Measurements from ENCODE around the gene ADGRF4.

Gene ADGRF4

GRCh38 chr6:47687432-47687831 lies 10.9 kb upstream of the ADGRF4 start:
- H3K27me3 ChIP-seq, result no peaks in the 10 kb centered on the region
- no peaks in the 10 kb centered on the region for H3K4me1 ChIP-seq
- H3K4me3 ChIP-seq, result no peak overlapping the region
- no peak overlapping the region for H3K27ac ChIP-seq
- no peak for DNase-seq
- intact Hi-C loops (cut with DNase I; ENCODE audit: low total_unique reads), result no loop called here
- H3K36me3 ChIP-seq, result no peaks in the 10 kb centered on the region
- H3K9me3 ChIP-seq, result no peaks in the 10 kb centered on the region
- TF ChIP-seq CTCF (IDR thresholded peaks at IDR 0.05), result no peak

- intact Hi-C loops (cut with DNase I; ENCODE audit: low total_unique reads), result no loop called here
- H3K27me3 ChIP-seq, result no peaks in the 10 kb centered on the region
- H3K4me3 ChIP-seq, result no peak overlapping the region
- TF ChIP-seq CTCF (IDR thresholded peaks at IDR 0.05), result no peak
- no peaks in the 10 kb centered on the region for H3K4me1 ChIP-seq
- no peaks in the 10 kb centered on the region for H3K36me3 ChIP-seq
- H3K9me3 ChIP-seq, result no peaks in the 10 kb centered on the region
- DNase-seq, result no peak
- H3K27ac ChIP-seq, result no peak overlapping the region
Measured at GRCh38 chr6:47690214-47690613, 8.2 kb upstream of the ADGRF4 start.

GRCh38 chr6:47690791-47691190 lies 7.6 kb upstream of the ADGRF4 start:
- DNase-seq, result no peak
- H3K27ac ChIP-seq, result no peak overlapping the region
- intact Hi-C loops (cut with DNase I; ENCODE audit: low total_unique reads), result no loop called here
- H3K27me3 ChIP-seq, result no peaks in the 10 kb centered on the region
- H3K9me3 ChIP-seq, result no peaks in the 10 kb centered on the region
- H3K36me3 ChIP-seq, result no peaks in the 10 kb centered on the region
- H3K4me1 ChIP-seq, result no peaks in the 10 kb centered on the region
- no peak for TF ChIP-seq CTCF (IDR thresholded peaks at IDR 0.05)
- no peak overlapping the region for H3K4me3 ChIP-seq

- H3K27ac ChIP-seq, result no peak overlapping the region
- intact Hi-C loops (cut with DNase I; ENCODE audit: low total_unique reads), result no loop called here
- no peaks in the 10 kb centered on the region for H3K36me3 ChIP-seq
- no peaks in the 10 kb centered on the region for H3K9me3 ChIP-seq
- H3K4me1 ChIP-seq, result no peaks in the 10 kb centered on the region
- no peak for TF ChIP-seq CTCF (IDR thresholded peaks at IDR 0.05)
- H3K4me3 ChIP-seq, result no peak overlapping the region
- H3K27me3 ChIP-seq, result no peaks in the 10 kb centered on the region
- no peak for DNase-seq
Measured at GRCh38 chr6:47697925-47698324, 455 bp upstream of the ADGRF4 start.

- no peak overlapping the region for H3K4me3 ChIP-seq
- no peaks in the 10 kb centered on the region for H3K36me3 ChIP-seq
- H3K9me3 ChIP-seq, result no peaks in the 10 kb centered on the region
- H3K4me1 ChIP-seq, result no peaks in the 10 kb centered on the region
- no peak for TF ChIP-seq CTCF (IDR thresholded peaks at IDR 0.05)
- DNase-seq, result no peak
- H3K27me3 ChIP-seq, result no peaks in the 10 kb centered on the region
- no peak overlapping the region for H3K27ac ChIP-seq
- intact Hi-C loops (cut with DNase I; ENCODE audit: low total_unique reads), result no loop called here
Measured at GRCh38 chr6:47700053-47700452, 1.7 kb downstream of the ADGRF4 start.

GRCh38 chr6:47700596-47700995 lies 2.2 kb downstream of the ADGRF4 start:
- no peak overlapping the region for H3K27ac ChIP-seq
- TF ChIP-seq CTCF (IDR thresholded peaks at IDR 0.05), result no peak
- no peaks in the 10 kb centered on the region for H3K27me3 ChIP-seq
- no peak overlapping the region for H3K4me3 ChIP-seq
- DNase-seq, result no peak
- no peaks in the 10 kb centered on the region for H3K36me3 ChIP-seq
- H3K9me3 ChIP-seq, result no peaks in the 10 kb centered on the region
- no peaks in the 10 kb centered on the region for H3K4me1 ChIP-seq
- intact Hi-C loops (cut with DNase I; ENCODE audit: low total_unique reads), result no loop called here
